Measurements from ENCODE around the gene BDH2. TPM values are rescaled to one million over a fixed set of nuclear protein-coding genes. Genes with fewer than 3 reads are reported as not detected.

The BDH2 gene
- total and polyA plus RNA-seq, 2 of the 8 experiments (the other 6 are each of a cell fraction or from before 2014, with no cell fraction given) = 46.0 to 46.2 TPM

GRCh38 chr4:103098756-103099440 is 736 bp downstream of the BDH2 start (continued):
- no peak for TF ChIP-seq RNF2 (IDR thresholded peaks at IDR 0.05; ENCODE audit: borderline replicate concordance, low read depth, low read length, missing control alignments, poor library complexity, severe bottlenecking)
- no peak for TF ChIP-seq CEBPB (IDR thresholded peaks at IDR 0.05; ENCODE audit: low read depth, low read length)
